ENCODE data around the gene ATP6V0E2.

The ATP6V0E2 gene

GRCh38 chr7:149859369-149859768 is 14.4 kb upstream of the ATP6V0E2 start:
- in situ Hi-C loops (cut with HindIII; ENCODE audit: low pct_ligation_motif_present, low pct_unique_long_range_greater_than_20kb, low sequenced_read_pairs): no loop called here
- DNase-seq: no peak

- in situ Hi-C loops (cut with HindIII; ENCODE audit: low pct_ligation_motif_present, low pct_unique_long_range_greater_than_20kb, low sequenced_read_pairs): no loop called here
- no peak for DNase-seq
Measured at GRCh38 chr7:149859876-149860275, 13.9 kb upstream of the ATP6V0E2 start.

GRCh38 chr7:149860821-149861727 is 12.7 kb upstream of the ATP6V0E2 start:
- DNase-seq: no peak
- in situ Hi-C loops (cut with HindIII; ENCODE audit: low pct_ligation_motif_present, low pct_unique_long_range_greater_than_20kb, low sequenced_read_pairs): no loop called here

- in situ Hi-C loops (cut with HindIII; ENCODE audit: low pct_ligation_motif_present, low pct_unique_long_range_greater_than_20kb, low sequenced_read_pairs): no loop called here
- no peak for DNase-seq
Measured at GRCh38 chr7:149861728-149862045, 12.1 kb upstream of the ATP6V0E2 start.

GRCh38 chr7:149862156-149862555 is 11.6 kb upstream of the ATP6V0E2 start:
- DNase-seq: no peak
- in situ Hi-C loops (cut with HindIII; ENCODE audit: low pct_ligation_motif_present, low pct_unique_long_range_greater_than_20kb, low sequenced_read_pairs): no loop called here

- in situ Hi-C loops (cut with HindIII; ENCODE audit: low pct_ligation_motif_present, low pct_unique_long_range_greater_than_20kb, low sequenced_read_pairs): no loop called here
- DNase-seq: no peak
Measured at GRCh38 chr7:149863500-149863899, 10.3 kb upstream of the ATP6V0E2 start.

- in situ Hi-C loops (cut with HindIII; ENCODE audit: low pct_ligation_motif_present, low pct_unique_long_range_greater_than_20kb, low sequenced_read_pairs): no loop called here
- DNase-seq: no peak
Measured at GRCh38 chr7:149864023-149864422, 9.7 kb upstream of the ATP6V0E2 start.

GRCh38 chr7:149864751-149865150 is 9.0 kb upstream of the ATP6V0E2 start:
- in situ Hi-C loops (cut with HindIII; ENCODE audit: low pct_ligation_motif_present, low pct_unique_long_range_greater_than_20kb, low sequenced_read_pairs): no loop called here
- no peak for DNase-seq

- no peak for DNase-seq
- in situ Hi-C loops (cut with HindIII; ENCODE audit: low pct_ligation_motif_present, low pct_unique_long_range_greater_than_20kb, low sequenced_read_pairs): no loop called here
Measured at GRCh38 chr7:149865437-149865836, 8.3 kb upstream of the ATP6V0E2 start.

GRCh38 chr7:149866139-149866778 is 7.5 kb upstream of the ATP6V0E2 start:
- DNase-seq: no peak
- in situ Hi-C loops (cut with HindIII; ENCODE audit: low pct_ligation_motif_present, low pct_unique_long_range_greater_than_20kb, low sequenced_read_pairs): no loop called here

GRCh38 chr7:149866779-149867447 is 6.9 kb upstream of the ATP6V0E2 start:
- DNase-seq: no peak
- in situ Hi-C loops (cut with HindIII; ENCODE audit: low pct_ligation_motif_present, low pct_unique_long_range_greater_than_20kb, low sequenced_read_pairs): no loop called here

GRCh38 chr7:149867762-149868622 is 5.8 kb upstream of the ATP6V0E2 start:
- in situ Hi-C loops (cut with HindIII; ENCODE audit: low pct_ligation_motif_present, low pct_unique_long_range_greater_than_20kb, low sequenced_read_pairs): no loop called here
- no peak for DNase-seq

GRCh38 chr7:149868623-149869290 is 5.0 kb upstream of the ATP6V0E2 start:
- no peak for DNase-seq
- in situ Hi-C loops (cut with HindIII; ENCODE audit: low pct_ligation_motif_present, low pct_unique_long_range_greater_than_20kb, low sequenced_read_pairs): no loop called here

GRCh38 chr7:149869291-149869650 is 4.5 kb upstream of the ATP6V0E2 start:
- DNase-seq: no peak
- in situ Hi-C loops (cut with HindIII; ENCODE audit: low pct_ligation_motif_present, low pct_unique_long_range_greater_than_20kb, low sequenced_read_pairs): no loop called here

GRCh38 chr7:149869867-149870266 is 3.9 kb upstream of the ATP6V0E2 start:
- in situ Hi-C loops (cut with HindIII; ENCODE audit: low pct_ligation_motif_present, low pct_unique_long_range_greater_than_20kb, low sequenced_read_pairs): no loop called here
- no peak for DNase-seq

- no peak for DNase-seq
- in situ Hi-C loops (cut with HindIII; ENCODE audit: low pct_ligation_motif_present, low pct_unique_long_range_greater_than_20kb, low sequenced_read_pairs): no loop called here
Measured at GRCh38 chr7:149870274-149870673, 3.5 kb upstream of the ATP6V0E2 start.

- in situ Hi-C loops (cut with HindIII; ENCODE audit: low pct_ligation_motif_present, low pct_unique_long_range_greater_than_20kb, low sequenced_read_pairs): no loop called here
- no peak for DNase-seq
Measured at GRCh38 chr7:149870701-149871483, 2.9 kb upstream of the ATP6V0E2 start.

GRCh38 chr7:149871576-149871975 is 2.2 kb upstream of the ATP6V0E2 start:
- no peak for DNase-seq
- in situ Hi-C loops (cut with HindIII; ENCODE audit: low pct_ligation_motif_present, low pct_unique_long_range_greater_than_20kb, low sequenced_read_pairs): no loop called here
